ENCODE results near the gene NKX2-3.

Gene NKX2-3

GRCh38 chr10:99537989-99538917, 5.5 kb downstream of the NKX2-3 start:
- no peak for DNase-seq (ENCODE audit: low read depth in 3 of 3)

GRCh38 chr10:99539120-99539519, 6.4 kb downstream of the NKX2-3 start:
- DNase-seq (ENCODE audit: low read depth in 3 of 3), result no peak

- no peak for DNase-seq (ENCODE audit: low read depth in 3 of 3)
These were observed 7.1 kb downstream of the NKX2-3 start for GRCh38 chr10:99539820-99540219.

GRCh38 chr10:99540306-99540656, 7.5 kb downstream of the NKX2-3 start:
- DNase-seq (ENCODE audit: low read depth in 3 of 3), result no peak

- no peak for DNase-seq (ENCODE audit: low read depth in 3 of 3)
These were observed 8.2 kb downstream of the NKX2-3 start for GRCh38 chr10:99540657-99541531.

GRCh38 chr10:99544322-99544721, 11.6 kb downstream of the NKX2-3 start:
- DNase-seq (ENCODE audit: low read depth in 3 of 3), result no peak

- DNase-seq (ENCODE audit: low read depth in 3 of 3), result no peak
These were observed 15.3 kb downstream of the NKX2-3 start for GRCh38 chr10:99548041-99548530.

- no peak for DNase-seq (ENCODE audit: low read depth in 3 of 3)
These were observed 18.4 kb downstream of the NKX2-3 start for GRCh38 chr10:99551158-99551557.

GRCh38 chr10:99551616-99552015, 18.9 kb downstream of the NKX2-3 start:
- DNase-seq (ENCODE audit: low read depth in 3 of 3), result no peak

GRCh38 chr10:99555371-99555770, 22.6 kb downstream of the NKX2-3 start:
- no peak for DNase-seq (ENCODE audit: low read depth in 3 of 3)

- no peak for DNase-seq (ENCODE audit: low read depth in 3 of 3)
These were observed 23.2 kb downstream of the NKX2-3 start for GRCh38 chr10:99555825-99556523.

GRCh38 chr10:99557044-99557443, 24.3 kb downstream of the NKX2-3 start:
- DNase-seq (ENCODE audit: low read depth in 3 of 3), result no peak

- DNase-seq (ENCODE audit: low read depth in 3 of 3), result no peak
These were observed 26.0 kb downstream of the NKX2-3 start for GRCh38 chr10:99558708-99559107.

GRCh38 chr10:99560277-99561126, 27.8 kb downstream of the NKX2-3 start:
- peak in 2 of 3 donors; percentile 37 to 48 for DNase-seq (ENCODE audit: low read depth in 3 of 3)

- no peak for DNase-seq (ENCODE audit: low read depth in 3 of 3)
These were observed 29.9 kb downstream of the NKX2-3 start for GRCh38 chr10:99562631-99563030.

- DNase-seq (ENCODE audit: low read depth in 3 of 3), result no peak
These were observed 31.6 kb downstream of the NKX2-3 start for GRCh38 chr10:99564361-99564760.

GRCh38 chr10:99565166-99565565, 32.4 kb downstream of the NKX2-3 start:
- no peak for DNase-seq (ENCODE audit: low read depth in 3 of 3)

- no peak for DNase-seq (ENCODE audit: low read depth in 3 of 3)
These were observed 36.7 kb downstream of the NKX2-3 start for GRCh38 chr10:99569253-99569939.

- no peak for DNase-seq (ENCODE audit: low read depth in 3 of 3)
These were observed 37.2 kb downstream of the NKX2-3 start for GRCh38 chr10:99569961-99570360.

GRCh38 chr10:99571816-99572215, 39.1 kb downstream of the NKX2-3 start:
- DNase-seq (ENCODE audit: low read depth in 3 of 3), result no peak

Measured in stimulated activated CD4-positive, alpha-beta T cell treated with anti-CD3 and anti-CD28 coated beads, TNF-alpha, amount 100 ng/mL, for 48 hours (primary cell).